ENCODE data around the gene ARHGEF2. TPM values are rescaled to one million over a fixed set of nuclear protein-coding genes. Genes with fewer than 3 reads are reported as not detected.

Gene ARHGEF2
- total and polyA plus RNA-seq, 2 of the 13 experiments (the other 11 are each of a cell fraction or from before 2014, with no cell fraction given): 16.1 to 32.1 TPM

- TF ChIP-seq ETV6 (CRISPR knock-in tag; conservative IDR thresholded peaks at IDR 0.05) (no peak), ZHX1 (CRISPR knock-in tag; IDR thresholded peaks at IDR 0.05; ENCODE audit: low read depth) (peak; percentile 84; the same call in 1 of the 2 replicates), JUN (CRISPR knock-in tag; IDR thresholded peaks at IDR 0.05) (no peak), ZFP37 (CRISPR knock-in tag; IDR thresholded peaks at IDR 0.05; ENCODE audit: borderline replicate concordance) (0 out of 2 replicates have a peak, but pooled peaks have one; percentile 44), ZFP91 (CRISPR knock-in tag; IDR thresholded peaks at IDR 0.05; ENCODE audit: borderline replicate concordance) (peak; percentile 72), ZNF235 (CRISPR knock-in tag; IDR thresholded peaks at IDR 0.05; ENCODE audit: borderline replicate concordance) (no peak), SNAPC4 (CRISPR knock-in tag; IDR thresholded peaks at IDR 0.05) (no peak), ZFP1 (CRISPR knock-in tag; IDR thresholded peaks at IDR 0.05) (no peak), POLR2A (IDR thresholded peaks at IDR 0.05; ENCODE audit: insufficient read depth in 1 of 2, low read depth in 2 of 2, low read length in 2 of 2) (no peak), HNRNPL (IDR thresholded peaks at IDR 0.05; ENCODE audit: low read depth, low read length) (0 out of 2 replicates have a peak, but pooled peaks have one; percentile 43), FLYWCH1 (CRISPR knock-in tag; IDR thresholded peaks at IDR 0.05) (no peak), JUNB (CRISPR knock-in tag; IDR thresholded peaks at IDR 0.05; ENCODE audit: borderline replicate concordance) (no peak), SIX4 (CRISPR knock-in tag; IDR thresholded peaks at IDR 0.05) (no peak), GZF1 (CRISPR knock-in tag; IDR thresholded peaks at IDR 0.05) (no peak), ZBTB42 (CRISPR knock-in tag; IDR thresholded peaks at IDR 0.05) (no peak; the same call in 1 of the 2 replicates), EEA1 (CRISPR knock-in tag; IDR thresholded peaks at IDR 0.05; ENCODE audit: borderline replicate concordance) (peak; percentile 29; the same call in 1 of the 2 replicates), ETS1 (CRISPR knock-in tag; IDR thresholded peaks at IDR 0.05) (no peak), NFKB2 (CRISPR knock-in tag; IDR thresholded peaks at IDR 0.05; ENCODE audit: borderline replicate concordance) (peak; percentile 92; the same call in 1 of the 2 replicates), SUZ12 (IDR thresholded peaks at IDR 0.05; ENCODE audit: low read depth, low read length) (no peak), ZNF674 (CRISPR knock-in tag; IDR thresholded peaks at IDR 0.05; ENCODE audit: low read depth) (no peak)
Observed at GRCh38 chr1:155967341-155968050, 10.9 kb downstream of the ARHGEF2 start (continued).

Data from HepG2 (cell line).